Thoracic aorta (tissue), 2 donors: ENCODE measurements around the gene OSGIN1. TPM values are rescaled to one million over a fixed set of nuclear protein-coding genes. Genes with fewer than 3 reads are reported as not detected.

Experiments
- ATAC-seq: fragments of 150-250 bp; one replicate; pipeline ENCODE4 v1.8.0; 2017; ENCODE audit warnings: low read depth; ENCODE audit not compliant: insufficient number of reproducible peaks, low FRiP score
- DNase-seq: peaks from one replicate; pipeline ENCODE4 v3.0.0-alpha.2; 2020; ENCODE audit warnings: low spot score
- H3K27ac ChIP-seq, 2 donors: fragments of 200-600 bp; sonication (generic); 1 replicate in 1 of 2; 2 replicates in 1 of 2; pipeline ENCODE4 v1.5.1; 2016; ENCODE audit warnings: mild to moderate bottlenecking in 2 of 2, moderate library complexity in 2 of 2
- H3K27me3 ChIP-seq: fragments of 200-600 bp; sonication (generic); replicated peaks from 2 replicates; pipeline ENCODE4 v1.6.0; 2016; ENCODE audit warnings: mild to moderate bottlenecking; ENCODE audit not compliant: insufficient read depth
- H3K36me3 ChIP-seq: fragments of 200-600 bp; sonication (generic); one replicate; pipeline ENCODE4 v1.5.1; 2016
- H3K4me1 ChIP-seq, 2 donors: fragments of 200-600 bp; sonication (generic); 1 replicate in 1 of 2; 2 replicates in 1 of 2; pipeline versions ENCODE4 v1.5.1 to v1.6.0; 2016; ENCODE audit warnings: low read depth in 2 of 2, mild to moderate bottlenecking in 1 of 2; ENCODE audit not compliant: control insufficient read depth in 1 of 2
- H3K4me3 ChIP-seq: fragments of 200-600 bp; sonication (generic); 2 replicates; pipeline ENCODE4 v1.5.1; 2016; ENCODE audit warnings: mild to moderate bottlenecking
- H3K9me3 ChIP-seq: fragments of 200-600 bp; sonication (generic); 2 replicates; pipeline ENCODE4 v1.5.1; 2016
- total RNA-seq, 2 donors: library from RNA; depleted of rRNA; stranded (reverse); fragments of >200 nt; gene quantifications; one replicate each; pipeline versions ENCODE4 v1.1.0 to v1.2.3, GENCODE V29; 2016
- TF ChIP-seq, protein P1 (sequence below): fragments of 200-600 bp; sonication (generic); IDR thresholded peaks from one replicate; pipeline ENCODE4 v1.5.1; 2019; ENCODE audit warnings: antibody characterized with exemption

Gene OSGIN1
- total RNA-seq, 2 donors from 2014 or later, result 3.7 to 16.2 TPM

DNA sequence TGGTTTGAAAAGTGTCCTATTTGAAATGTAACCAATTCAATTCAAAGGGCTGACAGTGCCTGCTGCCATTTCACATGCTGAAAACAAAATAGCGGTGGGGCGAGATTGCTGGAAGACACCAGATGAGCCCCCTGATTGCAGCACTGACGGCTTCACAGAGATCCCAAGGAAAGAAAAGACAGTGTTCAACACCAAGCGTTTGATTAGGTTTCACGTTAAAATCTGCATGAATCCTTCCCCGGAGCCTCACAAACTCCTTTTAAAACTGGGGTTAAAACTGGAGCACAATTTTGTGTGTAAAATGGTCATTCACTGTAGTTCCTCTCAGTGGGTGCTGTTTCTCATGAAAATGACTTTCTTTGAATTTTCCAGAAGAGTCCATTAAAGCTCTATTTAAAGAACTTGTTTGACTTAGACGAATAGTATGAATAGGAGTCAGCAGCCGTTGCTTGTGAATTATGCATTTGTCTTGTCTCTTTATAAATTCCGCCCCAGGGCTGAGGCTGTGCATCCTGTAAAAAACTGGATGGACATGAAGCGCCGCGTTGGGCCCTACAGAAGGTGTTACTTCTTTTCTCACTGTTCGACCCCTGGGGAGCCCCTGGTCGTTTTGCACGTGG, 45.3 kb upstream of the OSGIN1 start:
- Histone ChIP-seq H3K4me3 (no peak overlapping the region), H3K36me3 (peaks cover 34% of the 10 kb centered on the region), H3K27me3 (no peaks in the 10 kb centered on the region), H3K4me1 (peaks cover 0 to 6% of the 10 kb centered on the region in 2 donors), H3K27ac (no peak overlapping the region), H3K9me3 (no peaks in the 10 kb centered on the region)
- TF ChIP-seq, protein P1, sequence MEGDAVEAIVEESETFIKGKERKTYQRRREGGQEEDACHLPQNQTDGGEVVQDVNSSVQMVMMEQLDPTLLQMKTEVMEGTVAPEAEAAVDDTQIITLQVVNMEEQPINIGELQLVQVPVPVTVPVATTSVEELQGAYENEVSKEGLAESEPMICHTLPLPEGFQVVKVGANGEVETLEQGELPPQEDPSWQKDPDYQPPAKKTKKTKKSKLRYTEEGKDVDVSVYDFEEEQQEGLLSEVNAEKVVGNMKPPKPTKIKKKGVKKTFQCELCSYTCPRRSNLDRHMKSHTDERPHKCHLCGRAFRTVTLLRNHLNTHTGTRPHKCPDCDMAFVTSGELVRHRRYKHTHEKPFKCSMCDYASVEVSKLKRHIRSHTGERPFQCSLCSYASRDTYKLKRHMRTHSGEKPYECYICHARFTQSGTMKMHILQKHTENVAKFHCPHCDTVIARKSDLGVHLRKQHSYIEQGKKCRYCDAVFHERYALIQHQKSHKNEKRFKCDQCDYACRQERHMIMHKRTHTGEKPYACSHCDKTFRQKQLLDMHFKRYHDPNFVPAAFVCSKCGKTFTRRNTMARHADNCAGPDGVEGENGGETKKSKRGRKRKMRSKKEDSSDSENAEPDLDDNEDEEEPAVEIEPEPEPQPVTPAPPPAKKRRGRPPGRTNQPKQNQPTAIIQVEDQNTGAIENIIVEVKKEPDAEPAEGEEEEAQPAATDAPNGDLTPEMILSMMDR, result no peak
- DNase-seq (no peak), ATAC-seq (no peak)

DNA sequence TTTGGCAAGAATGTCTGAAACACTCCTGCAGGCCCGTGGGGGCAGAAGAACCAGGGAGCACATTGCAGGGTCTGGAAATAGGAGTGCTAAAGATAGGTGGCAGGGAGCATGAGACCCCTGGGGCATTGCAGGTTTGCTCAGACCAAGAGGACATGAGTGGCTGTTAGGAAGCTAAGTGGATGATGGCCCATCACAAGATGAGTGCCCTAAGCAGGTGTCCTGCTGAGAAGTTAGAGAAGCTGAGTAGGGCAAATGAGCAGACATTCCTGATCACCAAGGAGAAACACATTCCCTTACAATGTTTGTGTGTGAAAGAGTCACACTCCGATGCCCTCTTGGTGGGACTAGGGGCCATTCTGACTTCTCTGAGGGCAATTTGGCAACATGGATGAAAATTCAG, 44.2 kb upstream of the OSGIN1 start:
- Histone ChIP-seq H3K4me3 (no peak overlapping the region), H3K9me3 (no peaks in the 10 kb centered on the region), H3K27me3 (no peaks in the 10 kb centered on the region), H3K4me1 (no peaks in the 10 kb centered on the region), H3K36me3 (peaks cover 40% of the 10 kb centered on the region), H3K27ac (no peak overlapping the region)
- DNase-seq, result no peak
- ATAC-seq, result no peak
- TF ChIP-seq, protein P1, result no peak

DNA sequence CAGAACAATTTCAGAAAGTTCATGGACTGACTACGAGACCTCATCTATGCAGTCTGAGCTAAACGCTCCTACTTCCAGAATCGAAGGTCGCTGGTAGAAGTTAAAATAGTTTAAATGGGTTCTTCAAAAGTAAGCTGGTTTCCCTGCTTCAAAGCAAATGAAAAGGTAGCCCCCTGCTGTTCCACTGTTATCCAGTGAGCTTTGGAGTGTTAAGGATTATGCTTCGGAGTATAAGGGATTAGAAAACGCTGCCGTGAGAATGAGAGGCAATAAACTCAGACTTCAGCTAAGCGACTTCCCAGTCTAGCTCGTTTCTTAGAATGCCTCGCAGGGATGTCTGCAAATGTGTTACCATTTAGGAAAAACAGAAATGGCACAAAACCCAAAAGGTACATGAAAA, 41.8 kb upstream of the OSGIN1 start:
- DNase-seq (no peak), ATAC-seq (no peak)
- no peaks in the 10 kb centered on the region for H3K9me3 ChIP-seq
- no peaks in the 10 kb centered on the region for H3K27me3 ChIP-seq
- no peaks in the 10 kb centered on the region for H3K4me1 ChIP-seq
- H3K4me3 ChIP-seq, result no peak overlapping the region
- TF ChIP-seq, protein P1, result no peak
- H3K27ac ChIP-seq, result no peak overlapping the region
- peaks cover 62% of the 10 kb centered on the region for H3K36me3 ChIP-seq

DNA sequence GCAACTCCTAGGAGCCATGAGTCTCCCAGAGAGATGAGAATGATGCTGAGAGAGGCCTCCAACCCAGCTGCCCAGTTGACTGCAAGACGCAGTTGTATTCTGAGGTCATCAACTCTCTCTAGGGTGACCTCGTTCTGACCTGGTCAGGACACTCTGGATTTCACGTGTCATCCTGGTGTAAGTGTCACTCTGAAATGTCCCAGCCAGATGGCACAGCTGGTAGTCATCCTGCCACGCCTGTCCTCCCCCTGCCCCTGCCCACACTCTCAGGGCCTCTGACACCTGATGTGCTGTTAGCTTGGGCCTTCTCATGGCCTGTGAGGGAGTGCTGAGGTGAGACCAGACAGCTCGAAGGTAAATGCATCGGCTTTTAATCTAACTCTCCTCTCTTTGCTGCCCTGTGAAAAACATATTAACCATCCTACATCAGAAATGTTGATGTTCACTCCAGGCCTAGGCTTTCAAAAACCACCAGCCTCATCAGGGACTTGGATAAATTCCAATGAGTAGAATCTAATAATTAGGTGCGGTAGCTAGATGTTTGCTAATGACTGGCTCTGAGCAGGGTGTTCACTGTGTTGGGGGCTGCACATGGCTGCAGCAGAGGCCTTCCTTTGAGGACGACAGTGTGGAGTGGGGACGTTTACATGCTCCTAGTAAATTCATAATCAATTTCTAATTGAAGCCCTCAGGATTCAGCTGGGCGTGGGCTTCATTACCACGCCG, 40.4 kb upstream of the OSGIN1 start:
- H3K4me3 ChIP-seq, result no peak overlapping the region
- no peak overlapping the region for H3K27ac ChIP-seq
- no peaks in the 10 kb centered on the region for H3K9me3 ChIP-seq
- ATAC-seq, result no peak
- no peaks in the 10 kb centered on the region for H3K4me1 ChIP-seq
- peaks cover 65% of the 10 kb centered on the region for H3K36me3 ChIP-seq
- no peaks in the 10 kb centered on the region for H3K27me3 ChIP-seq
- TF ChIP-seq, protein P1, result no peak
- DNase-seq, result no peak

DNA sequence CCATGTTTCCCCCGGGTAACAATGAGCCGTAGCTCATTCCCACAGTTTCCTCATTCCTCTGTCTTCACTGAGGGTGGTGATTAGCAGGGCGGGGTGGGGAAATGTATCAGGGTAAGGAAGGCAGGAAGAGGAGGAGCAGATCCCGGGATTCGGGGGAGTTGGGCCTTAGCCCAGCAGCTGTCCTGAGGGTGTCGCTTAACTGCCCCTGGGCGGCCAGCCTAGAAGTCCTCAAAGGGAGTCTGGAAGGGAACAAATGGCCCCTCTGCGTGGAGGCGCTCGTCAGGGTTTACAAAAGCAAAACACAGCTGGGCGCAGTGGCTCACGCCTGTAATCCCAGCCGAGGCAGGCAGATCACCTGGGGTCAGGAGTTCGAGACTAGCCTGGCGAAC, 39.8 kb upstream of the OSGIN1 start:
- Histone ChIP-seq H3K27ac (no peak overlapping the region), H3K4me1 (no peaks in the 10 kb centered on the region), H3K4me3 (no peak overlapping the region), H3K36me3 (peaks cover 69% of the 10 kb centered on the region), H3K9me3 (no peaks in the 10 kb centered on the region), H3K27me3 (no peaks in the 10 kb centered on the region)
- DNase-seq (no peak), ATAC-seq (no peak)
- TF ChIP-seq, protein P1, result no peak
